Aorta (tissue), 5 donors: ENCODE measurements around the gene SPON1. TPM values are rescaled to one million over a fixed set of nuclear protein-coding genes. Genes with fewer than 3 reads are reported as not detected.

Source experiments
- ATAC-seq: fragments of 200-7000 bp; cut with Tn5 transposase; one replicate; pipeline ENCODE4 v1.9.1; 2022; ENCODE audit warnings: moderate library complexity; ENCODE audit not compliant: low FRiP score
- DNase-seq, 2 donors: peaks; one replicate each; pipeline ENCODE4 v3.0.0-alpha.2; 2020
- H3K27ac ChIP-seq, 2 donors: one replicate each; pipeline ENCODE4 v1.5.1; 2013; ENCODE audit warnings: low read length in 2 of 2, mild to moderate bottlenecking in 2 of 2, moderate library complexity in 2 of 2, control low read depth in 1 of 2, inconsistent platforms in 1 of 2, low read depth in 1 of 2
- H3K27me3 ChIP-seq, 2 donors: one replicate each; pipeline ENCODE4 v1.6.1; 2013; ENCODE audit warnings: control low read depth in 1 of 2, low read length in 1 of 2, mild to moderate bottlenecking in 1 of 2, moderate library complexity in 1 of 2; ENCODE audit not compliant: insufficient read depth in 2 of 2, control insufficient read depth in 1 of 2
- H3K36me3 ChIP-seq, 2 donors: one replicate each; pipeline ENCODE4 v1.6.1; 2013; ENCODE audit warnings: control low read depth in 1 of 2, low read length in 1 of 2, mild to moderate bottlenecking in 1 of 2; ENCODE audit not compliant: insufficient read depth in 2 of 2, control insufficient read depth in 1 of 2
- H3K4me1 ChIP-seq, 2 donors: one replicate each; pipeline ENCODE4 v1.6.1; 2013; ENCODE audit warnings: low read length in 2 of 2, control low read depth in 1 of 2, mild to moderate bottlenecking in 1 of 2, moderate library complexity in 1 of 2; ENCODE audit not compliant: insufficient read depth in 2 of 2, control insufficient read depth in 1 of 2
- H3K4me3 ChIP-seq, 2 donors: one replicate each; pipeline ENCODE4 v1.5.1; 2013; ENCODE audit warnings: low read length in 2 of 2, control low read depth in 1 of 2, mild to moderate bottlenecking in 1 of 2
- H3K9me3 ChIP-seq: one replicate; pipeline ENCODE4 v1.6.1; 2013; ENCODE audit warnings: mild to moderate bottlenecking, low read length; ENCODE audit not compliant: control insufficient read depth
- WGBS, 2 donors: extraction: QIAGEN DNeasy Blood & Tissue Kit; methylation state at CpG; one replicate each; pipeline ENCODE4 v1.1.7; 2013; 5-methylcytosine and 5-hydroxymethylcytosine counted together
- intact Hi-C, 2 donors: fragments of 100-400 bp; cut with DNase I; formaldehyde crosslinking; loops; one replicate each; pipeline versions ENCODE4 v1.14.2 to v1.15.0; 2022
- polyA plus RNA-seq, 2 donors: library from polyadenylated mRNA; stranded (reverse); fragments of 200-250 nt; gene quantifications; one replicate each; pipeline ENCODE4 v1.2.3, GENCODE V29; 2013
- total RNA-seq, 2 donors: library from RNA; stranded (reverse); fragmentation: NEBNext Ultra II Directional; extraction: Animal tissue kit (Norgen Biotek cat#: 25700); gene quantifications; one replicate each; pipeline ENCODE4 v1.2.1, GENCODE V29; 2021
- donor health status: healthy with polysubstance abuse.
- donor health status: Bipolar disorder and iron deficiency.
- donor health status: DM: no; HTN: no; CAD: no.
- donor health status: DM: no; HTN: no; CAD: no.
- donor health status: DM: yes; HTN: yes; CAD: no.

Gene SPON1
- total and polyA plus RNA-seq, 4 donors, result 7.0 to 79.2 (median 24.9) TPM

DNA sequence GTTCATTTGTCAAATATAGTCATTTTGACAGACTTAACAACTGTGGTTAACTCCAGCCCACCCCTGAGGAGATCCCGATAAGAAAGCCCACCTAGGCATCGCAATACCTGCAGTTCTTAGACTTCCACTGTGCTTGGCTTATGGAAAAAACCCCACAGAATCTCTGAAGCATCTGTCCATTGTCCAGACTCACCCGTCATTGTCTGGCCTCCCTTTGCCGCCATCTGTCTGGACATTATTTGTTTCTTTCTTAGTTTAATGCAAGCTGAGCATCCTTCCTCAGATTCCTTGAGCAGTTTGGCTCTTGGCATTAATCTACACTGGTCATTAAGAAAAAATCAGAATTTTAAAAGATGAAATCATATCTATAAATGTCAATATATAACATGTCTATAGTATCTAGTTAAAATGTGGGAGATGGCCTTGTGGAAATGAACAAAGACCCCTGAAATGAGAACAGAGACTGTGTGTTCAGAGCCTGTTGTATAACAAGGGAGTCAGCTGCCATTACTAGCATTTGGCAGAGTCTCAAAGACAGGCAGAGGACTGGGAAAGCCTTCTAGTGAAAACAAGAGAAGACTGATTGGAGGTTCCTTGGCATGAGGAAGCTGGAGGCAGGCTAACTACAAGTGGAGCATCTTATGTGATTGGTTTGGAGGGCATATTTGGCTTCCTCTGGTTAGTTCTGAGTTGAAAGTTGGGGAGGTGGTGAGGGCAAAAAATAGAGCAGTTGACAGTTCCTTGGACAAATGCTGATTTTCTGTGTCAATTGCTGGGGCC is 80.4 kb downstream of the SPON1 start:
- Histone ChIP-seq H3K27me3 (no peaks in the 10 kb centered on the region), H3K27ac (no peak overlapping the region), H3K9me3 (no peaks in the 10 kb centered on the region), H3K4me1 (peaks cover 0 to 3% of the 10 kb centered on the region in 2 donors), H3K36me3 (no peaks in the 10 kb centered on the region), H3K4me3 (no peak overlapping the region)
- intact Hi-C loops, result loop anchor here in 1 of 2 donors (5.0 kb wide), 1 partner anchor 86 kb away; no protein-coding TSS in a partner anchor
- DNase-seq (no peak), ATAC-seq (peak; percentile 56)
- 83 to 87% methylated on average over 4 of the region's 4 CpGs for WGBS, 2 donors

DNA sequence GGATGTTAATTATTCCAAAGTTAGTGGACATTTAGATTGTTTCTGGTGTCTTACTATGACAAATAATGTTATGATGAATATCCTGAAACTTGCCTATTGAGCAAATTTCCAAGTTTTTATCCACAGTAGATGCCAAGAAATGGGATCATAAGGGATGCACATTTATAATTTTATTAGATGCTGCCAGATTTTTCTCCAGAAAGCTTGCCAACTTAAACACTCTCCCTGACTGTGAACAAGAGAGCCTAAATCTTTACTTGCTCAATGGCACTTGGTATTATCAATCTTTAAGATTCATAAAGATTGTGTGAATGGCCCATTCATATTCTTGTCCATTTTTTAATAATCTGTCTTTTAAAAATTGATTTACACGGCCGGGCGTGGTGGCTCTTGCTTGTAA is 82.4 kb downstream of the SPON1 start:
- H3K4me3 ChIP-seq, result no peak overlapping the region
- no peak for ATAC-seq
- H3K27me3 ChIP-seq, result no peaks in the 10 kb centered on the region
- peaks cover 0 to 3% of the 10 kb centered on the region in 2 donors for H3K36me3 ChIP-seq
- no peak for DNase-seq
- H3K9me3 ChIP-seq, result peaks cover 1% of the 10 kb centered on the region
- H3K27ac ChIP-seq, result no peak overlapping the region
- WGBS, 2 donors, result 50 to 60% methylated on average over 3 of the region's 3 CpGs
- intact Hi-C loops, result loop anchor here in 1 of 2 donors (5.0 kb wide), 1 partner anchor 88 kb away; no protein-coding TSS in a partner anchor
- peaks cover 0 to 3% of the 10 kb centered on the region in 2 donors for H3K4me1 ChIP-seq

DNA sequence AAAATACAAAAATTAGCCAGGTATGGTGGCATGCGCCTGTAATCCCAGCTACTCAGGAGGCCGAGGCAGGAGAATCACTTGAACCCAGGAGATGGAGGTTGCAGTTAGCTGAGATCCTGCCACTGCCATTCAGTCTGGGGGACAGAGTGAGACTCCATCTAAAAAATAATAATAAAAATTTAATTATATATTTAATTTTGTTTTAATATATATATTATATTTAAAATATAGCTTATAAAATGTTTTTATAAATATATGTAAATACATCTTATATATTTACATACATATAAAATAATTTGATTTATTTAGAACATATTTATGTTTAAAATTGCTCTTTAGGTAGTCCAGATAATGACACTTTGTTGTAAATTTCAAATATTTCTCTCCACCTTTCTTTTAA is 82.9 kb downstream of the SPON1 start:
- no peak for ATAC-seq
- intact Hi-C loops, result no loop called here

DNA sequence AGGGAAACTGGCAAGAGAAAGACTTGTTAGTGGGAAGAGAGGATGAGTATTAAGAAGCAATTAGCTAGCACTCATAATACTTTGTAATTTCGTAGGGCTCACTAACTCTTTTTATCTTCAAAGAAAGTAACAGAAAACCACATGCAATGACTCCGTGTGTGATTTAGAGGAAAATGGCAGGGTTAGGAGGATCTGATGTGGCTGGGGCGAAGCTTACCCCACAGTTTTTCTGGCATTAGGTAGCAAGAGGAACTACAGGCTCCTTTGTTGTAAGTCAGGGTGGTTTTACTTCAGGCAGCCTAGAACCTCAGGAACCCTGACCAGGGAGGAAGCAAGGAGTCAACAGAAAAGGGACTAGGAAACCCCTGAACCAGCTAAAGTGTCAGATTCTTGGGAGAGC is 89.7 kb downstream of the SPON1 start:
- no peak for ATAC-seq
- intact Hi-C loops, result no loop called here
- DNase-seq, result no peak

More for the DNA sequence above, 82.9 kb downstream of the SPON1 start:
- H3K27me3 ChIP-seq, result no peaks in the 10 kb centered on the region
- no peak for DNase-seq
- H3K27ac ChIP-seq, result no peak overlapping the region
- peaks cover 0 to 3% of the 10 kb centered on the region in 2 donors for H3K4me1 ChIP-seq
- H3K4me3 ChIP-seq, result no peak overlapping the region
- peaks cover 1% of the 10 kb centered on the region for H3K9me3 ChIP-seq
- peaks cover 0 to 3% of the 10 kb centered on the region in 2 donors for H3K36me3 ChIP-seq
- 96 to 97% methylated on average over 2 of the region's 2 CpGs for WGBS, 2 donors

DNA sequence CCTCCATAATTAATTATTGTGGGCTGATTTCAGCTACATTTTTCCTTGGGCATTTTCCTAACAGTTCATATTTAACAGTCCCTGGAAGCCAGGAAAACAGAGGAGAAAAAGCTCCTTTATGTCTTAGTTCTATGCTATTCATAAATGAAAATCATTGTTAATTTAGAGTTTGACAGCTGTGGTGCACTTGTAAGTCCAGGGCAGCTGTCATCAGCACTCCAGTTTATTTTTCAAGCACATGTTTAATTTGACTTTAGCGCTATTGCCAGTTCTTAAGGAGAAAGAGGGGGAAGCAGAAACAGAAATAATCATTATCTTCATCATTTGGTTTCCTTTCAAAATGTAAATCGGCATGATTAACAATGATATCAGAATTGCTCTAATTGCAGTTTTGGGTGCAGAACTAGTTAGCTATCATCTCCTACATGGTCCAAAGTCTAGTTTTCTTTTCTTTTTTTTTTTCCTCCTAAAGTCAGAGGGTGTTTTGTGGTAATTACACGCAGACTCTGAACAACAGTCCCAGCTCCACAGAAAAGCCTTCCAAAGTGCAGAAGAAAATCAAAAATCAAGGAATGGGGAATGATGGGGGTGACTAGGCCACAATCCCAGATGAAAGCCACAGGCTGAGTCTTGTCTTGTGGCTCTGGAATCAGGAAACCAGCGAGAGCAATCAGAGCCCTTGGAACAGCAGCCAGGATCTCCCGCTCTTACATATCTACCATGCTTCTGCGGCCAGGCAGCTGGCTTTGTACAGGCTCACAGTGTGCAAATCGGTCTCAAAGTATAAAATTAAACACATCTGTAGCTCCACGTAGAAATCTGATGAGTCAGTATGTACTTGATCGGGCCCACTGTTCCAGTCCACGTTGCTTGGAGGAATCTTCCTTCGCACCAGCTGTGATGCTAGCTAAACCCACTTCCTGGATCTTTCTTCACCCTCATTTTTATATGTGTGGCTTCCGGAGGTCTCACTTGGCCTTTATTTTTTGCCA is 91.9 kb downstream of the SPON1 start:
- Histone ChIP-seq H3K9me3 (no peaks in the 10 kb centered on the region), H3K27me3 (no peaks in the 10 kb centered on the region), H3K4me3 (no peak overlapping the region), H3K36me3 (no peaks in the 10 kb centered on the region), H3K27ac (no peak overlapping the region), H3K4me1 (no peaks in the 10 kb centered on the region)
- intact Hi-C loops, result no loop called here
- 24 to 34% methylated on average over 12 of the region's 12 CpGs for WGBS, 2 donors
- ATAC-seq, result peak; percentile 30
- DNase-seq, result peak; percentile 67 to 74

More for the DNA sequence above, 89.7 kb downstream of the SPON1 start:
- no peak overlapping the region for H3K4me3 ChIP-seq
- H3K27ac ChIP-seq, result no peak overlapping the region
- WGBS, 2 donors, result 94 to 97% methylated on average over 3 of the region's 3 CpGs
- H3K4me1 ChIP-seq, result no peaks in the 10 kb centered on the region
- no peaks in the 10 kb centered on the region for H3K27me3 ChIP-seq
- peaks cover 0 to 3% of the 10 kb centered on the region in 2 donors for H3K36me3 ChIP-seq
- peaks cover 1% of the 10 kb centered on the region for H3K9me3 ChIP-seq

DNA sequence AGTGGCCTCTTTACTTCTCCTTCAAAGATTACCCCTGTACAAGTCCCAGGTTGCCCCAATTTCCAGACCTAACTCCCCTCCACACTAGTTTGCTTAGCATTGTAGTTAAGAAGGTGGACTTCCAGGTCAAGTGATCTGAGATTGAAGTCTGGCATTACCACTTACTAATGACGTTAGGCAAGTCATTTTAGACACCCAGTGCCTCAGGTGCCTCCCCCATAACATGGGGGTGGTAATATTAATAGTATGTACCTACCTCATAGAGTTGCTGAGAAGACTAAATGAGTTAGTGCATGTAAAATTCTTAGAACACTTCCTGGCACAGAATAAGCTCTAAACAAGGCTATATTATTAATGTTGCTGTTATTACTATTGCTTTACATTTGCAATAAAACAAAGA is 93.4 kb downstream of the SPON1 start:
- no peak overlapping the region for H3K27ac ChIP-seq
- ATAC-seq (no peak), DNase-seq (no peak)
- H3K4me3 ChIP-seq, result no peak overlapping the region
- no peaks in the 10 kb centered on the region for H3K9me3 ChIP-seq
- no peaks in the 10 kb centered on the region for H3K4me1 ChIP-seq
- intact Hi-C loops, result no loop called here
- 77 to 85% methylated on average over 1 of the region's 1 CpG for WGBS, 2 donors
- no peaks in the 10 kb centered on the region for H3K36me3 ChIP-seq
- no peaks in the 10 kb centered on the region for H3K27me3 ChIP-seq

DNA sequence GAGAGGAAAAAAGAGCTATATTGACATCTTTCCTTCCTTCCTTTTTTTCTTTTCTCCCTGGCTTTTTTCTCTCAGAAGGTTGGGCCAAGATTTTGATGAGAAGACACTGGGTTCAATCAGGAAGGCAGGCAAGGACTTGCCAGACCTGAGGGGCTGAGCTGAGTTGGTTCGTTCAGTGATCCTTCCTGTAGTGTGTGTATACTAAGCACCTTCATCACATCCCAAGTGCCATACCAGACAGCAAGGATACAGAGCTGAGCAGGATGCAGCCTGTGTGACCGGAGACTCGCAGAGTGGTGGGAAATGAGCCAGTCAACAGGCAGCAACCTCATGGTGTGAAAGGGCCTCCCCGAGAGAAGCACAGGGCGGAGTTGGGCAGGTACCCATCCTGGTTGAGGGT is 95.5 kb downstream of the SPON1 start:
- WGBS, 2 donors, result 91 to 97% methylated on average over 5 of the region's 5 CpGs
- Histone ChIP-seq H3K9me3 (no peaks in the 10 kb centered on the region), H3K4me1 (no peaks in the 10 kb centered on the region), H3K4me3 (no peak overlapping the region), H3K27ac (no peak overlapping the region), H3K36me3 (no peaks in the 10 kb centered on the region), H3K27me3 (no peaks in the 10 kb centered on the region)
- ATAC-seq (no peak), DNase-seq (no peak)
- intact Hi-C loops, result no loop called here

DNA sequence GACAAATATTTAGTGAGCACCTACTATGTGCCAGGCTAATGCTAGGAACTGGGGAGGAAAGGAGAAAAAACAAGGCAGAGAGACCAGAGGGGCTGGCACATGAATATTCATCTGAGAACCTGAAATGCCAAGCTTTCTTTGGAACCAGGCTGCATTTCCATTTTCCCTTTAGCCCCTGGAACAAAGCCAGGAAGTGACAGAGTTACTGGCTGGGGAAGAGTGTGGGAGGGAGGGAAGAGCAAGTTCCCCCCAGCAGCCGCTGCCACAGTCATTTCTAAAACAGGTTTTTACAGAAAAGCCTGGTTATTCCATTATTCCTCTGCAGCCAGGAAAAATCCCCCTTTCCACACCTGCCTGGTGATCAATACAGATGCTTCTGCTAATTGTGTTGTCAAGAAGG is 97.0 kb downstream of the SPON1 start:
- Histone ChIP-seq H3K9me3 (no peaks in the 10 kb centered on the region), H3K36me3 (no peaks in the 10 kb centered on the region), H3K27ac (no peak overlapping the region), H3K27me3 (no peaks in the 10 kb centered on the region), H3K4me3 (no peak overlapping the region), H3K4me1 (no peaks in the 10 kb centered on the region)
- ATAC-seq, result no peak
- no peak for DNase-seq
- intact Hi-C loops, result no loop called here
- 0 to 4% methylated on average over 1 of the region's 1 CpG for WGBS, 2 donors
